ENCODE results near the gene CCDC93.

GRCh38 chr2:117918608-117919007 lies 95.3 kb downstream of the CCDC93 start:
- TF ChIP-seq REST (IDR thresholded peaks at IDR 0.05; ENCODE audit: borderline replicate concordance) = no peak
- no peak for TF ChIP-seq EZH2 (IDR thresholded peaks at IDR 0.05; ENCODE audit: borderline replicate concordance, insufficient read depth, low read length, poor library complexity, severe bottlenecking)

Measured in neural cell (in vitro differentiated cells).